ENCODE data around the gene PALMD.

Gene PALMD

GRCh38 chr1:99710994-99711393 lies 65.1 kb downstream of the PALMD start:
- TF ChIP-seq TAF1 (IDR thresholded peaks at IDR 0.05; ENCODE audit: borderline replicate concordance, low read depth, low read length) = no peak
- no peak for TF ChIP-seq POLR2A (IDR thresholded peaks at IDR 0.05; ENCODE audit: low read depth, low read length)
- no peak for TF ChIP-seq POLR2AphosphoS5 (IDR thresholded peaks at IDR 0.05; ENCODE audit: low read depth, low read length)

GRCh38 chr1:99713006-99713405 lies 67.1 kb downstream of the PALMD start:
- no peak for FAIRE-seq
- DNase-seq (ENCODE audit: insufficient read length) = no peak
- TF ChIP-seq POLR2A (IDR thresholded peaks at IDR 0.05; ENCODE audit: low read depth, low read length) = no peak
- no peak for TF ChIP-seq POLR2AphosphoS5 (IDR thresholded peaks at IDR 0.05; ENCODE audit: low read depth, low read length)
- no peak for TF ChIP-seq TAF1 (IDR thresholded peaks at IDR 0.05; ENCODE audit: borderline replicate concordance, low read depth, low read length)

More at GRCh38 chr1:99710994-99711393, 65.1 kb downstream of the PALMD start:
- FAIRE-seq (no peak), DNase-seq (ENCODE audit: insufficient read length) (no peak)

GRCh38 chr1:99717005-99717404 lies 71.1 kb downstream of the PALMD start:
- DNase-seq (ENCODE audit: insufficient read length) = no peak
- FAIRE-seq = no peak
- TF ChIP-seq POLR2A (IDR thresholded peaks at IDR 0.05; ENCODE audit: low read depth, low read length) (no peak), POLR2AphosphoS5 (IDR thresholded peaks at IDR 0.05; ENCODE audit: low read depth, low read length) (no peak), TAF1 (IDR thresholded peaks at IDR 0.05; ENCODE audit: borderline replicate concordance, low read depth, low read length) (no peak)

- DNase-seq (ENCODE audit: insufficient read length) = no peak
- no peak for TF ChIP-seq TAF1 (IDR thresholded peaks at IDR 0.05; ENCODE audit: borderline replicate concordance, low read depth, low read length)
- no peak for TF ChIP-seq POLR2A (IDR thresholded peaks at IDR 0.05; ENCODE audit: low read depth, low read length)
- TF ChIP-seq POLR2AphosphoS5 (IDR thresholded peaks at IDR 0.05; ENCODE audit: low read depth, low read length) = no peak
- no peak for FAIRE-seq
These were observed 77.3 kb downstream of the PALMD start for GRCh38 chr1:99723251-99723650.

GRCh38 chr1:99725996-99726395 lies 80.1 kb downstream of the PALMD start:
- TF ChIP-seq TAF1 (IDR thresholded peaks at IDR 0.05; ENCODE audit: borderline replicate concordance, low read depth, low read length) (no peak), POLR2A (IDR thresholded peaks at IDR 0.05; ENCODE audit: low read depth, low read length) (no peak), POLR2AphosphoS5 (IDR thresholded peaks at IDR 0.05; ENCODE audit: low read depth, low read length) (no peak)
- FAIRE-seq (no peak), DNase-seq (ENCODE audit: insufficient read length) (no peak)

- FAIRE-seq (no peak), DNase-seq (ENCODE audit: insufficient read length) (no peak)
- TF ChIP-seq TAF1 (IDR thresholded peaks at IDR 0.05; ENCODE audit: borderline replicate concordance, low read depth, low read length) (no peak), POLR2AphosphoS5 (IDR thresholded peaks at IDR 0.05; ENCODE audit: low read depth, low read length) (no peak), POLR2A (IDR thresholded peaks at IDR 0.05; ENCODE audit: low read depth, low read length) (no peak)
These were observed 80.5 kb downstream of the PALMD start for GRCh38 chr1:99726407-99726806.

GRCh38 chr1:99726818-99727217 lies 80.9 kb downstream of the PALMD start:
- TF ChIP-seq TAF1 (IDR thresholded peaks at IDR 0.05; ENCODE audit: borderline replicate concordance, low read depth, low read length) (no peak), POLR2AphosphoS5 (IDR thresholded peaks at IDR 0.05; ENCODE audit: low read depth, low read length) (no peak), POLR2A (IDR thresholded peaks at IDR 0.05; ENCODE audit: low read depth, low read length) (no peak)
- DNase-seq (ENCODE audit: insufficient read length) (no peak), FAIRE-seq (no peak)

- FAIRE-seq = no peak
- TF ChIP-seq POLR2A (IDR thresholded peaks at IDR 0.05; ENCODE audit: low read depth, low read length) (no peak), TAF1 (IDR thresholded peaks at IDR 0.05; ENCODE audit: borderline replicate concordance, low read depth, low read length) (no peak)
- no peak for DNase-seq (ENCODE audit: insufficient read length)
These were observed 81.8 kb downstream of the PALMD start for GRCh38 chr1:99727575-99728185.

- FAIRE-seq (no peak), DNase-seq (ENCODE audit: insufficient read length) (no peak)
- TF ChIP-seq POLR2A (IDR thresholded peaks at IDR 0.05; ENCODE audit: low read depth, low read length) (no peak), TAF1 (IDR thresholded peaks at IDR 0.05; ENCODE audit: borderline replicate concordance, low read depth, low read length) (no peak), POLR2AphosphoS5 (IDR thresholded peaks at IDR 0.05; ENCODE audit: low read depth, low read length) (no peak)
These were observed 82.8 kb downstream of the PALMD start for GRCh38 chr1:99728494-99729235.

- TF ChIP-seq POLR2AphosphoS5 (IDR thresholded peaks at IDR 0.05; ENCODE audit: low read depth, low read length) (no peak), TAF1 (IDR thresholded peaks at IDR 0.05; ENCODE audit: borderline replicate concordance, low read depth, low read length) (no peak), POLR2A (IDR thresholded peaks at IDR 0.05; ENCODE audit: low read depth, low read length) (no peak)
- FAIRE-seq (no peak), DNase-seq (ENCODE audit: insufficient read length) (no peak)
These were observed 85.5 kb downstream of the PALMD start for GRCh38 chr1:99731384-99731783.

GRCh38 chr1:99735852-99736251 lies 89.9 kb downstream of the PALMD start:
- FAIRE-seq (peak; percentile 50), DNase-seq (ENCODE audit: insufficient read length) (no peak)
- TF ChIP-seq TAF1 (IDR thresholded peaks at IDR 0.05; ENCODE audit: borderline replicate concordance, low read depth, low read length) (no peak), POLR2A (IDR thresholded peaks at IDR 0.05; ENCODE audit: low read depth, low read length) (no peak)

- no peak for DNase-seq (ENCODE audit: insufficient read length)
- FAIRE-seq = no peak
- TF ChIP-seq POLR2AphosphoS5 (IDR thresholded peaks at IDR 0.05; ENCODE audit: low read depth, low read length) = no peak
- no peak for TF ChIP-seq POLR2A (IDR thresholded peaks at IDR 0.05; ENCODE audit: low read depth, low read length)
- no peak for TF ChIP-seq TAF1 (IDR thresholded peaks at IDR 0.05; ENCODE audit: borderline replicate concordance, low read depth, low read length)
These were observed 91.1 kb downstream of the PALMD start for GRCh38 chr1:99737016-99737415.

Data from GM12892 (cell line).